Stimulated activated naive CD4-positive, alpha-beta T cell treated with Interleukin-2 at 50 U/mL for 16 hours (primary cell): ENCODE data around the gene WNT8B.

Experiments
- DNase-seq: peaks from one replicate; lab custom pipeline; 2025; lab: John Stamatoyannopoulos, UW

The WNT8B gene

DNA sequence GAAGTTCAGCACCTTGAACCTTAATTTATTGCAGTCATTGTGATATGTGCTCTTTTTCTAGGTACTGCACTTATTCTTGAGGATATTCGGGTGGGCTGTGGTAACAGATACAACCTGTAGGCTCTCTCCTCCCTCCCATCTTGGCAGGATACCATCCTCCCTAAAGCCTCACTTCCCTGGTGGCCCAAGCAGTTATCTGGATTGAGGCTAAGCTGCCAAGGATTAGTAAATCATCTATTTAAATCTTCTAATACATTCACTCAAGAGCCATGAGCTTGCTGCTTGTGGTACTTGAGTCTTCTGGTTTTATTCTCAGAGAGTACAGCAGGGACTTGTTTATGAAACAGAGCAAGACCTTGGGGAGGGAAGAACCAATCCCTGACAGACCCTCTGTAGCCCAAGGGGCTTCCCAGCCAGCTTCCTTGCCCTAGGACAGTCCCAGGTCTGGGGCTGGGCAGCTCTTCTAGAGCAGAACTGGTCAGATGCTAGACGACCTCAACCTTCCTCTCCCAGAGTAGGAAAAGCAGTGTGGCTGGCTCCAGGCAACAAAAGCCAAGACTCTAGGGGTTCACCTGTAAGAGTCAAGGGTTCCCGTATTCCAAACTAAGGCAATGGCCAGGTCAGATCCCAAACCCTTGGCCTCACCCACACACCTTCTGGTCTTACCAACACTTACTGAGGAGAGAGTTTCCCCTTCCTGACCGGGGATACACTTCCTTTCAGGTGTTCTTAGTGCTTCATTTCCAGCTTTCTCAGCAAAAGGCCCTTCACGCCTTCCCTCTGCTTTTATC lies 21.3 kb downstream of the WNT8B start:
- DNase-seq = no peak

DNA sequence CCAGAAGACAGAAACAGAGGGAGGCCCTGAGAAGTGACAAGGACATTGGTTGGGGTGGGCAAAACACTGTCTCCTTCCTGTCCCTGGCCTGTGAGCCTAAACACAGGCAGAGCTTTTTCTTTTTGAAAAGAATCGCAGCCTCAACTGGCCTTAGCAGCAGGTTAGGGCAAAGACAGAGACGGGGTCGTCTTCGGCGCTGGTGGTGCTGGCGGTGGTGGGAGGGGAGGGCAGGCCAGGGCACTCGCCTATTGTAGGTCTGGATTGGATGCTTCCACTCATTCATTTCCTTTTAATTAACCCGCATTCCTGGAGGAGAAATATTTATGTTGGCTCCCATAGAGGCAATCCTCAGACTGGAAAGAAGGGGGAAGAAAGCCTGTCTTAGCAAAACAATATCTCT lies 22.6 kb downstream of the WNT8B start:
- DNase-seq = no peak

DNA sequence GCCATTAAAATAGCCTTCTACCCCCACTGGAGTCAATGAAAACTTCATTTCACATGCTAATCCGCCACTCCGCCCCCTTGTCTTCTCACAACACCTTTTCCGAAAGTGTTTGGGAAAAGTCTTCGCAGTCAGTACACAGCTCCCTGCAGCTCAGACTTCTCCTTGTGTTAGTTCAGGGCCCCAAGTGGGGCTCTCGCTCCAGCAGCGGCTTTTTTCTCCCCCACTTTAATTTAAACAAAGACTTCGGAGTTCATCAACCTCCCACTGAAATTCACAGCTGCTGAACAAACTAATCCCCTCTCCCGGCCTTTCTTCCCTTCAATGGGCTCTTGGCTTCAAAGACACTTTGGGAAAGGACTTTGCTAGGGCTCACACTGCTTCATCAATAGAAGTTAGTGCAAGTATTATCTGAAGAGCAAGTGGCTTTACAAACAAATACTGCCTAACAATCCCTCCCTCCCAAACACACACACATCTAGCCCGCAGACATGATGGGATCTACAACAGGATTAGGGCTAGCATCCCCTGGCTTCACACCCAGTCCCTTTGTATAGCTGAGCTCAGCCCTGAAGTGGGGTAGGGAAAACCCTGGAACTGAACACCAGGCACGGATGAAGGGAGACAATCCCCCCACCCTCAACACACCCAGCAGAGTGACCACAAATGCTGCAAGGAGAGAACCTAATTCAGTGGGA lies 23.1 kb downstream of the WNT8B start:
- DNase-seq = no peak

DNA sequence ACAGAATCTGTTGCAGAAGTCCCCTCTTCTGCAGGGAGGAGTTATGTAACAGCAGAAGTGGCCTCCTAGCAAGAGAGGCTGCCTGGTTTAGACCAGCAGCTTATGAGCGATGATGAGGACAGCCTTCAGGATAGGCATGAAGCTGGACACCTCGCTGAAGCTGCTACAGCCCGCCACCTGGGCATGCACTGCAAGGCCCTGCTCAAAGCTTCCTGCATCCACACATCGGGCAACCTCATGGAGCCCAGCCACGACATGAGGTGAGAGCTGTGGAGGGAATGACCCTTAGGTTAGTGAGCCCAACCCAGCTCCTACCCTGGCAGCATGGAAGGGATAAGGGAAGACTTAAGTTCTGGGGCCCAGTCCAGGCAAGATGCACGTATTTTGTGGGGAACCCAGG lies 24.7 kb downstream of the WNT8B start:
- no peak for DNase-seq

DNA sequence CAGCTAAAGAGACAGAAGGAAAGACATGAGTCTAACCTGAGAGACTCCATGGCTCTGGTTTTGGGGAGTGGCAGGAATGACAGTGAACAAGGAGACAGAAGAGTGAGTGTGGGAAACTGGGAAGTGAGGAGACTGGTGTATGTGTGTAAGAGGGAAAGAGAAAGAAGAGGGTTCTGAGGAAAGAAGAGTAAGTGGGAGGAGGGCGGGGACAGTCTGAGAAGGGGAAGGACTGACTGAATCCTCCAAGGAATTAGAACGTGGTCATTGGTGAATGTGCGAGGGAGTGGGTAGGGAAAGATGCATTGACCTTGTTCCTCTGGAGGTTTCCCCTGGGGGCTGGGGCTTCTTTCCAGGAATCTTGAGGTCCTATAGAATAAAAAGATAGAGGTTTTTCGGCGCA lies 26.6 kb downstream of the WNT8B start:
- DNase-seq = no peak

DNA sequence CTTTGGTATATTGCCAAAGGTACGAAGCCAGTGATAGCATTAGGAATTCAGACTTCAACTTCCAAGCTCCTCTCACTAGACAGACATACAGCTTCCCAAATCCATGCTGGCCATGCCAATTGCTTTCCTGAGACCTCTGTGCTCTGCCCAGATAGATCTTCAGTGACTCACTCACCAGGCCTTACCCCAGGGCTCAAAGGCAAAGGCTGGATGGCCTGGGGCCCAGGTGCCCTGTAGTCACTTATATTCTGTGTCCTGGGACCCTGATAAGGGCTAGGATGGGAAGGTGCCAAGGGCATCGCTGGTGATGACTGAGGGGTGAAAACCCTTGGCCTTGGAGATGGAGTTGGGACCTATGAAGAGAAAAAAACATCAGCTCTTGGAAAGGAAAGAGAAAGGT lies 27.7 kb downstream of the WNT8B start:
- DNase-seq = no peak

DNA sequence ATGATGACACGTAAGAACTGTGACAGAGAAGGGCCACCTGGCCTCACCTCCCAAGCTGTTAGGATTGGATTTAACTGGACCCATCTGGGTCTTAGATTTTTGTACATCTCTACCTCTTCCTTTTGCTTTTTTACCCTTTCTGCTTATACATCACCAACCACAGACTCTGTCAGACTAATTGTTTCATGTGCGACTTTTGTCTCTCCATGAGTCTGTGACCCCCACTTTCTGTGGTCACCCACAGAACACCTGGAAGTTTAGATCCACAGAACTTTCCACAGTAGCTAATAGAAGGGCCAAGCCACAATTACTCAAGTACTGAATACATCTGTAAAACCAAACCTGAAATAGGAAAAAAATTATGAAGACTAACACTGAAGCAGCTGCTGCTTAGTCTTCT lies 33.8 kb downstream of the WNT8B start:
- no peak for DNase-seq

DNA sequence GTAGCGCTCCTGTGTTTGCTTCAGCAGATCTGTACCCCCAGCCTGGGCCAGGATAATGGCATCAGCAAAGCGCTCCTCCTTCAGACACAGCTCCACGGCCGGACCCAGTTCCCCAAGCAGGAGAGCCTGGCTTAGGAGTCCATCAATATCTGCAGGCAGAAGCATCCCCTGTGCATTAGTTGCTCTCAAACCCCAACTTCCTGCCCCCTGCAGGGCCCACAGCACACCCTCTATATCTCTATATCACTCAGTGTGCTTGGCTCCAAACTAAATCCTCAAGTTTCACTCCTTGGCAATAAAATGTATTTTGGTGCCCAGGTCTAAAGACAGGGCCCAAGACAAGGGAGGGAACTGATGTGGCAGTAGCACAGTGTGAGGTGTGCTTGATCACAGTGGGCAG lies 35.2 kb downstream of the WNT8B start:
- no peak for DNase-seq

DNA sequence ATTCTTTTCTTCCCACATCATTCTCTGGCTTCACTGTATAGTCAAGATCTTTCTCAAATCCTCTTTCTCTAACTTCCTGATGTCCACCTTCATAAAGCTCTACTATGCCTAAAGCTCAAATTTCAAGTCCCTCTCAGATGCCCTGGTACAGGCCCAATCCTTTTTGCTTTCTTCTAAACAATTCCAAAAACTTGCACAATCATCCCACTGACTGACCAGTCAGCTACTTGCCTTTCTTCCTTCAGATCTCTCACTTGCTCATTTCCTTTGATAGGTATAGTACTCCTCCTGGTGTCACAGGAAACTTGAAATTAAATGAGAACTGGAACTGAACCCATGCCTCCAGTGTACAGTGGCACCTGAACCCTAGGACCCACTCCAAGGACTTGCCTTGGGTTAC lies 38.6 kb downstream of the WNT8B start:
- DNase-seq = no peak

DNA sequence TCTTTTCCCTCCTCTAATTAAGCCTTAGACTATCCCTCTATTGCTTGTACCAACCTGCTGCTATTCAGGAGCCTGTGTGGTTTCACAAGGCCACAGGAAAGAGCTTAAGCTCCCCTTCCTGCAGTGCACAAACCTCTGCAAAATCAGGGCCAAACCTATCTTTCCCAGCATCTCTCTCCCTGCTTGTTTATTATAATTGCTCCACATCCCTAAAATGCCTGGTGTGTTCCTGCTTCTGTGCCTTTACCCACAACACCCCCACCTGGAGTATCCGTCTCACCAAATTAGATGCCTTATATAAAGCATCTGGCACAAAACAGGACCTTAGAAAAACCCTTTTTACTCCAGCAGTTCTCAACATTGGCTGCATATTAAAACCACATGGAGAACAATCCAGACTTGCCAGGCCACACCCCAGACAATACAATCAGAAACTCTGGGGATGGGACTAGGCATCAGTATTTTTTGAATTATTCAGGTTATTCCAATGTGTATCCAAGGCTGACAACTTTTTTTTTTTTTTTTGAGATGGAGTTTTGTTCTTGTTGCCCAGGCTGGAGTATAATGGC lies 40.2 kb downstream of the WNT8B start:
- no peak for DNase-seq

DNA sequence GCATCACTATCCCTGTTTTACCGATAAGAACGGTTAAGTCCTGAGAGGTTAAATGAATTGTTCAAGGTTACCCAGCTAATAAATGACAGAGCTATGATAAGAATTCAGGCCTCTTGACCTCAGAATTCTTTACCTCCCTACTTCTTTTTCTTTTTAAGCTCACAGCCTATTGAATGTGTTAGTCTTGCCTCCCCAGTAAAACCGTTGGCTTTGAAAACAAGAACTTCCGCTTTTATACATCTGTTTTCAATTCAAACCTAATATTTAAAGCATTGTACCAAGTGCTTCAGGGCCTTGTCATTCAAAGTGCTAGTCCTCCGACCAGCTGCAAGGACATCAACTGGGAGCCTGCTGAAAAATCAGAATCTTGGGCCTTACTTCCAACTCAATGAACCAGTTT lies 41.3 kb downstream of the WNT8B start:
- DNase-seq = no peak

DNA sequence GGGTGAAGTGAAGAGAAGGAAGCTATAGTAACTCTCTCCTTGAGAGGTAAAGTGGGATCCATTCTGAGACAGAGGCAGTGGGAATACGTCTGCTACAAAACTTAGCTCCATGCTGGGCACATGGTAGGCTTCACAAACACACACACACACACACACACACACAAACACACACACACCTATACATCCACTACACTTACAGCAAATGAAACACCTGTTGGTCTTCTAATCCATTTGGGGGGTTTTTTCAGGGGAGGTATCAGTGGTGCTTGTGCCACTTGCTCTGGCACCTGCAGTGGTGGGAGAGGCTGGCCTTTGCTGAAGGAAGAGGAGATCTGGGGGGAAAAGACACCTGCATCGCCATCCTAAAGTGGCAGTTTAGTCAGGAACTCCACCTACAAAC lies 42.4 kb downstream of the WNT8B start:
- no peak for DNase-seq

DNA sequence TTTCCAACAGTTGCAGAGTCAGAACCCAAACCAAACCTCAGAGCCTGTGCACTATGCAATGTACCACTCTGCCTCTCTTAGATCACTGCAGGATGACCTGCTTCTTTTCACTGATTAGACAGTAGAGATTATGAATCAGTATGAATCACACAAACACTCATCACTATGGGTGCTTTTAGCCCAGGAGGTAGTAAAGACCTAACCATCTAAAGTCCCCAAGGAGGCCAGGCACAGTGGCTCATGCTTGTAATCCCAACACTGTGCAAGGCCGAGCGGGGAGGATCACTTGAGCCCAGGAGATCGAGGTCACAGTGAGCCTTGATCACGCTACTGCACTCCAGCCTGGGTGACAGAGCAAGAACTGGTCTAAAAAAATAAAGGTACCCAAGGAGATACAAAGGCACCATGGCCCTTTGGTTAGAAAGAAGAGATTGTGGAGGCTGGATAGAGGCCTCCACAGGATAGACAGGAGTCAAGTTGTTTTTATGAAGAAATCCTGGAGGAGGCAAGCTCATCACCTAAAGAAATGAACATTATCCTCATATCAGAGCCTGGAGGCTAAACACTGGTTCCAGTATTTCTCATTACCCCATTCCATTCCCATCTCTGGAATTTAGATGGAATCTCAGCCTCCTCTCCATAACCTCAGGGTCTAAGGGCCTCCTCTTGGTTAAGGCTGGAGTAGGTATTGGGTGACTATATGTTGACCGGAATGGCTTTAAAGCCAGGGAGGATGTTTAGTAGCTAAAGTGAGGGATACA lies 44.0 kb downstream of the WNT8B start:
- no peak for DNase-seq

DNA sequence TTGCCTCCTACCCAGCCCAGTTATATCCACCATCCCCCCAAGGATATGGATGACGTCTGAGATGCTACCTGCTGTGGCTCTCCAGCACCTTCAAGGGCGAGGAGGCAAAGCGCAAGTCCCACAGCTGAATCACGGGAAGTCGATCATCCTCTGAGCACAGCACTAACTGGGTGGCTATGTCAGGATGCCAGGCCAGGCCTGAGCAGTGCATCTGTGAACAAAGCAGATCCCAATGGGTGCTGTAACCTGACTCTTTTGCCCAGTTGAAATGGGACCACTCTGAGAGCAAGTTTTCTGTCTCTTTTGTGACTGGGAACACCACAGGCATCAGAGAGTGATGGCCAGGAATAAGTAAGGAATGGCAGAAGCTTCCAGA lies 44.5 kb downstream of the WNT8B start:
- DNase-seq = no peak

DNA sequence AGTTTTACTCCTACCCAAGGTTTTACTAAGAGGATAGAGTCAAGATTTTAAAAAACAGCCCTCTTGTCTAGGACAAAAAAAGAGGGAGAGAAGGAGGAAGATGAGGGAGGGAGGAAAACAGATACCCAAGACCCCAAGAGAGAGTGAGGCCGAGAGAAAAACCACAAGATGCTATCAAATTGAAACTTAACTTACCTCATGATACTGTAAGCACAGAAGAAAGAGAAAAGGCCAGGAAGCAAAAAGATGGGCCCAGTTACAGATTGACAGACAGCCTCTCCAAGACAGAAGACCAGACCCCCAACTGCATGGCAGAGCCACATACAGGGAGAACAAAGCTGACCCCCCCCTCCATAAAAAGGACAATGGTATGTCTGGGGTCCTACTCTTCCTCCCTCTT lies 45.5 kb downstream of the WNT8B start:
- no peak for DNase-seq

DNA sequence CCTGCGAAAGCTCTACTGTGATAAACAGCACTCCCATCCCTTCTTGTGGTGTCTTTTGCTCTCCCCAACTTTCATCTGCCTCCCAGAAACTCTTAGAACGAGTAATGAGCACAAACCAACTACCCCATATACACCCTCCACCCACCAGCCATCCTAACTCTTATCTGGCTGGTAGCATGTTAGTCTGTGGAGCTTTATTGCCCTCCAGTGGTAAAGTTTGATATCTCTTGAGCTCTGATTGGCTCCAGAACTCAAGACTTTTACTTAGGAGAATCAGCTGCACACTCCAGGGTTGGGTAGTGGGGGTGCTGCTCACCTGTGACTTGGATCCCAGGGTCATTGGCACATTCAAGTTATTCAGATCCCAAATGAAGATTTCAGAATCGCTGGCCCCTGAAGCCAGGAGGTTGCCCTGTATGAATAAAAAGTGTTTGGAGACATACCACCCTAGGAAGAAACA lies 45.9 kb downstream of the WNT8B start:
- peak; percentile 15 for DNase-seq

DNA sequence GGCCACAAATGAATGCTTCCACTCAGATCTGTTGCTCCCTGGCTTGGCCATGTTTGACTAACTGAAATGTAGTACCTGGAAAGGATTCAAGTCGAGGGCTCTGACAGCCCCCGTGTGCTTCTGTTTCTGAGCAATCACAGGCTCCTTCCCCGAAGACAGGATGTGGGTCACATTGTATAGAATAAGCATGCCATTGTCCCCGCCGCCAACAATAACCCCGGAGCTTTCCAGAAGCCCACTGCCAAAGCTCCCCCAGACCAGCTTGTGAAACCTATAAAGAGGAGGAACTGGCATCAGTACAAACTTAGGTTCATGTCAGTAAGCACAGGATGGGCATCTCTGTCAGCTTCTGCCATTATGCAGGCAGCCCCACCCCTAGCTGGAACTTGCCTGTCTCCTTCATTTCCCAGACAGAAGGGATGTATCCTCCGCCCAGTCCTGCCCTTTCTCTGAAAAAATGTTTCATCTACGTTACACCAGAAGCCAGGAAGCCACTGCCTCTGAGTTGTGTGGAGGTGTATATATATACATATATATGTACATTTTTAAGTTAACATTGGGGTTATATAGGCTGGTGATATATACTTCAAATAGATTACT lies 46.5 kb downstream of the WNT8B start:
- DNase-seq = peak; percentile 28

DNA sequence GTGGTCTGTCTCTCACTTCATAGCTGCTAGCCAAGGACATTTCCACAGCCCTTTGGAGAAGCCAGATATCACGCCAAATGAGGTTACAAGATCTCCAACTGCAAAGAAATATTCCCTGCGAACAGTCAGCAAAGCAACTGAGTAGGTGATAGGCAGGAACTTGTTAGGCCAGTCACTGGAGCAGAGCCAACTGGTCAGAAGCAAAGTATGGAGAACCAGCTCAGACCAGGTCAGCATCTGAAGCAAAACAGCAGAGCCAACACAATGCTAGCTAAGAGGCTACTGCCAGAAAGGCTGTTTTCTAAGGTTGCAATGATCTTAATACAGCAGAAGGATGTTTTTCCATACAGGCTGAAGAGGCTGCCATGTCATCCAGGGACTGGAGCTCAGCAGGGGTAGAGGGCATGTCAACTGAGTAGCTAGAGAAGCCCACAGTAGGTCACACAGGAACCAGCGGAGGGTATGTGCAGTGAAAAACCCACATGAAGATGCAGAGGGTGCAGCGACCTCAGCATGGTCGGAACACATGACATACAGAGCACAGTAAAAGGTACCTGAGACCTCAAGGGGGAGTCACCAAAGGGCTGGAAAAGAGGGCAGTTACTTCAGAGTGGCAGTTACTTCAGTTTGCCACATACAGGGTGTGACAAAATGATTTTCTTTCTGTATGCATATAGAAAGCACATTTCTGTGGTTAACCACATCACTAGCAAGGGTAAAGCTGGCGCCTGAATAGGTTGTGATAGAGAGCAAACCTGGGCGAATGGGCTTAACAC lies 47.9 kb downstream of the WNT8B start:
- peak; percentile 56 for DNase-seq

DNA sequence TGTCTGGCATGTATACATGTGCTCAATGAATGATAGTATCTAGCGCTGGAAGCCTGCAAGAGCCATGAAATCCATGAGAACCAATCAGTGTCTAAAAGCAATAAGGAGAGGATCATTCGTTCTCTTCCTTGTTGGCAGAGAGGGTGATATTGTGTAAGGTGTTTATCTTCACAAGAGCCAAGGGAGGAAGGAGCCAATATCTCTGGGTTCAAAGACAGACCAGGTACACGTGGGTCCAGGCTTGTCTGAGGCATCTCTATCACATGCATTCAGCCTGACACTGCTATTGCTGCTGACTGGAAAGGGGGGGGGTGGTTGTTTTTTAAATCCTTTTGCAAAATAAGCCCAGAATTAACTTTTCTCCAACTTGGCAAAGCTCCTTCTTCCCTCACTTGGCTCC lies 52.8 kb downstream of the WNT8B start:
- no peak for DNase-seq

DNA sequence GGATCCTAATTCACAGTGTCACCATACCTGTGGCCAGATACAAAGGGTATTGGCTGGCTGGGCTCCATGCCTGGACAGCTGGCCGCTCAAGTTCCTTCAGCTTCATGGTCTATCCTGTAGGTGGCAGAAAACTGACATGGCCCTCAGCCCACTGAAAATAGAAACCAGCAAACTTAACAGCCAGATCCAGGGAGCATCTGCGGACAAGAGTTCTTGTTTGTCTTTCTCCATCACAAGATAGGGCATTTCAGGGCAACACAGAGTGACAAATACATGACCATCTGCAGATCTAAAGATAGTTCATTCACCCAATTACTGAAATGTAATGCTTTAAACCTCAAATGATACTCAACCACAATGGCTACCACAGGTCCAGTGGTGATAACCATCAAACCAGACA lies 54.0 kb downstream of the WNT8B start:
- no peak for DNase-seq

DNA sequence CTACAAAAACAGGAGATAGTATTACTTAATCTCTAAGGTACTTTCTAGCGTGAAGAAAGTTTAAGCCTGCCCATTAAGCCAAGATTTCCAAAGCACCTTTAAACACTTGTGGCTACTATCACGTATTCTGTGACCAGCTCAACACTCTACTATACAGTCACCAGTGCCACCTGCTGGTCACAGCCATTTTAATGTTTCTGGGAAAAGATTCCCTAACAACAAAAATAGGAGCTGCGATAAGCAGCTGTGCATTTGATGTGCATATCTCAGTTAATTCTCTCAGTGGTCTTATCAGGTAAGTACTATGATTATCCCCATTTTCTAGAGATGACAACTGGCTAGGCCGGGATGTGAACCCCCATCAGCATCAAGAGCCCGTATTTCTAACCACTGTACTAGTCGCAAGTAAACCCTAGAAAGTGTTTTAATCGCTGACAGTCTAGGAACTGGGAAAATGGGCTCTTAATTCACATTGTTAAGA lies 56.0 kb downstream of the WNT8B start:
- DNase-seq = peak; percentile 35
